WTC11 (cell line): ENCODE measurements around the gene ATP11B.

ENCODE experiments used
- ATF6 ChIP-seq: sonication (generic); formaldehyde crosslinking; IDR thresholded peaks from 2 replicates; pipeline ENCODE4 v1.8.1; 2023; ENCODE audit warnings: mild to moderate bottlenecking, missing genetic modification reagents
- CREB1 ChIP-seq: sonication (generic); formaldehyde crosslinking; IDR thresholded peaks from 2 replicates; pipeline ENCODE4 v1.8.0; 2023; ENCODE audit warnings: mild to moderate bottlenecking, missing genetic modification reagents
- CTCF ChIP-seq: fragments of 200-600 bp; IDR thresholded peaks from 2 replicates; pipeline ENCODE4 v1.8.0; 2022; ENCODE audit warnings: antibody characterized with exemption
- ELF4 ChIP-seq: sonication (generic); formaldehyde crosslinking; IDR thresholded peaks from 2 replicates; pipeline ENCODE4 v1.8.1; 2022; ENCODE audit warnings: low read depth, mild to moderate bottlenecking, moderate library complexity, missing genetic modification reagents
- ESRRA ChIP-seq: sonication (generic); formaldehyde crosslinking; IDR thresholded peaks from 2 replicates; pipeline ENCODE4 v1.8.1; 2022; ENCODE audit warnings: mild to moderate bottlenecking, missing genetic modification reagents, borderline replicate concordance
- ETV6 ChIP-seq: sonication (generic); formaldehyde crosslinking; IDR thresholded peaks from 2 replicates; pipeline ENCODE4 v1.8.1; 2022; ENCODE audit warnings: mild to moderate bottlenecking, missing genetic modification reagents
- FOXP1 ChIP-seq: sonication (generic); formaldehyde crosslinking; IDR thresholded peaks from 2 replicates; pipeline ENCODE4 v1.8.0; 2022; ENCODE audit warnings: missing genetic modification reagents, mild to moderate bottlenecking, moderate library complexity, borderline replicate concordance
- JUN ChIP-seq: sonication (generic); formaldehyde crosslinking; IDR thresholded peaks from 2 replicates; pipeline ENCODE4 v1.8.0; 2023; ENCODE audit warnings: mild to moderate bottlenecking, missing genetic modification reagents
- MAX ChIP-seq: sonication (generic); formaldehyde crosslinking; IDR thresholded peaks from 2 replicates; pipeline ENCODE4 v1.8.0; 2022; ENCODE audit warnings: mild to moderate bottlenecking, missing genetic modification reagents
- MYBL2 ChIP-seq: sonication (generic); formaldehyde crosslinking; IDR thresholded peaks from 2 replicates; pipeline ENCODE4 v1.8.1; 2023; ENCODE audit warnings: mild to moderate bottlenecking, moderate library complexity, missing genetic modification reagents
- ZNF219 ChIP-seq: sonication (generic); formaldehyde crosslinking; IDR thresholded peaks from 2 replicates; pipeline ENCODE4 v1.8.0; 2023; ENCODE audit warnings: missing genetic modification reagents, mild to moderate bottlenecking, borderline replicate concordance
- TF ChIP-seq, protein P1 (sequence below): sonication (generic); formaldehyde crosslinking; IDR thresholded peaks from 2 replicates; pipeline ENCODE4 v1.8.1; 2022; ENCODE audit warnings: mild to moderate bottlenecking, moderate library complexity, missing genetic modification reagents
- TF ChIP-seq, protein P2 (sequence below): sonication (generic); formaldehyde crosslinking; IDR thresholded peaks from 2 replicates; pipeline ENCODE4 v1.8.0; 2023; ENCODE audit warnings: missing genetic modification reagents
- TF ChIP-seq, protein P3 (sequence below): sonication (generic); formaldehyde crosslinking; IDR thresholded peaks from 2 replicates; pipeline ENCODE4 v1.8.1; 2023; ENCODE audit warnings: mild to moderate bottlenecking, missing genetic modification reagents

GRCh38 chr3:182821221-182821981 is 28.1 kb downstream of the ATP11B start:
- TF ChIP-seq FOXP1 (no peak), MAX (CRISPR knock-in tag) (no peak), ESRRA (CRISPR knock-in tag) (no peak), CTCF (no peak), ELF4 (no peak), MYBL2 (CRISPR knock-in tag) (no peak), CREB1 (CRISPR knock-in tag) (no peak), ZNF219 (CRISPR knock-in tag) (no peak), ATF6 (CRISPR knock-in tag) (no peak), JUN (CRISPR knock-in tag) (no peak), ETV6 (no peak)
- TF ChIP-seq, protein P1, sequence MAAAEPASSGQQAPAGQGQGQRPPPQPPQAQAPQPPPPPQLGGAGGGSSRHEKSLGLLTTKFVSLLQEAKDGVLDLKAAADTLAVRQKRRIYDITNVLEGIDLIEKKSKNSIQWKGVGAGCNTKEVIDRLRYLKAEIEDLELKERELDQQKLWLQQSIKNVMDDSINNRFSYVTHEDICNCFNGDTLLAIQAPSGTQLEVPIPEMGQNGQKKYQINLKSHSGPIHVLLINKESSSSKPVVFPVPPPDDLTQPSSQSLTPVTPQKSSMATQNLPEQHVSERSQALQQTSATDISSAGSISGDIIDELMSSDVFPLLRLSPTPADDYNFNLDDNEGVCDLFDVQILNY, result no peak
- TF ChIP-seq, protein P2, sequence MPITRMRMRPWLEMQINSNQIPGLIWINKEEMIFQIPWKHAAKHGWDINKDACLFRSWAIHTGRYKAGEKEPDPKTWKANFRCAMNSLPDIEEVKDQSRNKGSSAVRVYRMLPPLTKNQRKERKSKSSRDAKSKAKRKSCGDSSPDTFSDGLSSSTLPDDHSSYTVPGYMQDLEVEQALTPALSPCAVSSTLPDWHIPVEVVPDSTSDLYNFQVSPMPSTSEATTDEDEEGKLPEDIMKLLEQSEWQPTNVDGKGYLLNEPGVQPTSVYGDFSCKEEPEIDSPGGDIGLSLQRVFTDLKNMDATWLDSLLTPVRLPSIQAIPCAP, result no peak
- TF ChIP-seq, protein P3, sequence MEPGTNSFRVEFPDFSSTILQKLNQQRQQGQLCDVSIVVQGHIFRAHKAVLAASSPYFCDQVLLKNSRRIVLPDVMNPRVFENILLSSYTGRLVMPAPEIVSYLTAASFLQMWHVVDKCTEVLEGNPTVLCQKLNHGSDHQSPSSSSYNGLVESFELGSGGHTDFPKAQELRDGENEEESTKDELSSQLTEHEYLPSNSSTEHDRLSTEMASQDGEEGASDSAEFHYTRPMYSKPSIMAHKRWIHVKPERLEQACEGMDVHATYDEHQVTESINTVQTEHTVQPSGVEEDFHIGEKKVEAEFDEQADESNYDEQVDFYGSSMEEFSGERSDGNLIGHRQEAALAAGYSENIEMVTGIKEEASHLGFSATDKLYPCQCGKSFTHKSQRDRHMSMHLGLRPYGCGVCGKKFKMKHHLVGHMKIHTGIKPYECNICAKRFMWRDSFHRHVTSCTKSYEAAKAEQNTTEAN (CRISPR knock-in tag), result no peak
